ENCODE results near the gene ALDH1B1. TPM values are rescaled to one million over a fixed set of nuclear protein-coding genes. Genes with fewer than 3 reads are reported as not detected.
A peak's percentile ranks its signal among the peaks of the same experiment; 100 is the strongest.
"Not testable (repeated sequence)": the region's sequence is repeated elsewhere in the genome, so short reads cannot be mapped to it uniquely, and the experiment has no call there.

ALDH1B1 gene
- total RNA-seq, 1 donor from 2014 or later = 32.1 TPM

DNA sequence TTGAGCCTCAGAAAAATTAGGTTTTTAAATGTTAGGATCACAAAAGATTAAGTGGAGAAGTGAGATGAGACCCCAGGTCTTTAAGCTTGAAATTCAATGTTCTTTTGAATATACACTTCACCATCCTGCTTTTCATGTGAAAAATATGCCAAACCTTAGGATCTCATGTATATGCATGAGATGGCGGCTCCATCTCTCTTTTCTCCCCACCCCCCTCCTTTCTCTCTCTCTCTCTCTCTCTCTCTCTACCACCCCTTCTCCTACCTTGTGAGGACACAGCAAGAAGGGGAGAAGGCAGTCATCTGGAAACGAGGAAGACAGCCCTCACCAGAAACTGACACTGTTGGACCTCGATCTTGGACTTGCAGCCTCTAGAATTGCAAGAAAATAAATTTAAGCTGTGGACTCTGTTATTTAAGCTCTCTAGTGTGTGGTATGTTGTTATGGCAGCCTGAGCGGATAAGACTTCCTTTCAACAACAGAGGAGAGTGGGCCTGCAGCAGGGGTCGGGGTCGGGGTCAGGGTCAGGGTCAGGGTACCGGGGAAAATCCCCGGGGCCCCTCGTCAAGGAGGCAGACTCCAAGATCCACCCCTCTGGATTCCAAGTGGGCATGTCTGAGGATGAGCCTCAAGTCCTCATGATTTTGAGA, 16.4 kb upstream of the ALDH1B1 start:
- Mint-ChIP-seq H3K27me3 (peaks cover 3% of the 10 kb centered on the region), H3K36me3 (ENCODE audit: insufficient read depth) (no peaks in the 10 kb centered on the region), H3K27ac (no peak overlapping the region), H3K4me3 (ENCODE audit: low read depth) (no peak overlapping the region), H3K4me1 (ENCODE audit: low read depth) (peaks cover 31% of the 10 kb centered on the region), H3K9me3 (ENCODE audit: low read depth) (no peaks in the 10 kb centered on the region)
- DNase-seq (ENCODE audit: low spot score, unreplicated experiment) = no peak
- TF ChIP-seq CTCF (IDR thresholded peaks at IDR 0.05; ENCODE audit: unreplicated experiment) = no peak

GRCh38 chr9:38377336-38378083, 15.0 kb upstream of the ALDH1B1 start:
- peaks cover 43% of the 10 kb centered on the region for H3K4me1 Mint-ChIP-seq (ENCODE audit: low read depth)
- not testable (repeated sequence) for H3K36me3 Mint-ChIP-seq (ENCODE audit: insufficient read depth); H3K4me3 Mint-ChIP-seq (ENCODE audit: low read depth); H3K27ac Mint-ChIP-seq; DNase-seq (ENCODE audit: low spot score, unreplicated experiment); H3K9me3 Mint-ChIP-seq (ENCODE audit: low read depth); H3K27me3 Mint-ChIP-seq

- no peaks in the 10 kb centered on the region for H3K27me3 Mint-ChIP-seq
- H3K36me3 Mint-ChIP-seq (ENCODE audit: insufficient read depth) = peaks cover 1% of the 10 kb centered on the region
- peak overlapping the region; percentile 91 for H3K27ac Mint-ChIP-seq
- H3K9me3 Mint-ChIP-seq (ENCODE audit: low read depth) = peaks cover 5% of the 10 kb centered on the region
- DNase-seq (ENCODE audit: low spot score, unreplicated experiment) = no peak
- peaks cover 37% of the 10 kb centered on the region for H3K4me1 Mint-ChIP-seq (ENCODE audit: low read depth)
- no peak overlapping the region for H3K4me3 Mint-ChIP-seq (ENCODE audit: low read depth)
- no peak for TF ChIP-seq CTCF (IDR thresholded peaks at IDR 0.05; ENCODE audit: unreplicated experiment)
Observed at GRCh38 chr9:38380230-38380871, 12.2 kb upstream of the ALDH1B1 start.

GRCh38 chr9:38380872-38381534, 11.5 kb upstream of the ALDH1B1 start:
- Mint-ChIP-seq H3K4me1 (ENCODE audit: low read depth) (peaks cover 32% of the 10 kb centered on the region), H3K36me3 (ENCODE audit: insufficient read depth) (peaks cover 1% of the 10 kb centered on the region), H3K27ac (peak overlapping the region; percentile 91)

GRCh38 chr9:38382141-38382540, 10.4 kb upstream of the ALDH1B1 start:
- Mint-ChIP-seq H3K36me3 (ENCODE audit: insufficient read depth) (peaks cover 1% of the 10 kb centered on the region), H3K27me3 (no peaks in the 10 kb centered on the region), H3K4me1 (ENCODE audit: low read depth) (peaks cover 28% of the 10 kb centered on the region), H3K9me3 (ENCODE audit: low read depth) (peaks cover 5% of the 10 kb centered on the region), H3K4me3 (ENCODE audit: low read depth) (no peak overlapping the region), H3K27ac (peak overlapping the region; percentile 74)
- DNase-seq (ENCODE audit: low spot score, unreplicated experiment) = no peak
- no peak for TF ChIP-seq CTCF (IDR thresholded peaks at IDR 0.05; ENCODE audit: unreplicated experiment)

More at GRCh38 chr9:38380872-38381534, 11.5 kb upstream of the ALDH1B1 start:
- peak overlapping the region; percentile 26 for H3K4me3 Mint-ChIP-seq (ENCODE audit: low read depth)
- H3K27me3 Mint-ChIP-seq = no peaks in the 10 kb centered on the region
- no peak for TF ChIP-seq CTCF (IDR thresholded peaks at IDR 0.05; ENCODE audit: unreplicated experiment)
- H3K9me3 Mint-ChIP-seq (ENCODE audit: low read depth) = peaks cover 5% of the 10 kb centered on the region
- peak; percentile 33 for DNase-seq (ENCODE audit: low spot score, unreplicated experiment)

Data from progenitor cell of endocrine pancreas (in vitro differentiated cells).